Measurements from ENCODE around the gene IPMK.

DNA sequence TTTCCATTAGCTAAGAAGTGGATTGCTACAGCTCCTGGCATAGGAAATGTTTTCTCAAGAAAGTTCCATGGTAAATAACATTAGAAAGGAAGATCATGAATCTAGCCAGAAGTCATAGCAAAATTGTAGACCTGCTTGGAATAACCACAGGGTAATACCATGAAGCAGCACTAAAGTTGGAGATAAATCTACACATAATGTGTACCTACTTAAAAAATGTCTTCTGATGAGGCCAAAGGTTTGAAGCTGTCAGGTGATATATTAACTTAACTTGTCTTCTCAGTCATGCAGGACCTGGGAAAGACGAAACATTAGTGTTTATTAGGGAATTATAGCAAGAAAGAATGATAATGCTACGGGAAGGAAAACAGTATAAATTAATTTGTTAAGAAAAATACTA, 7.6 kb upstream of the IPMK start:
- TF ChIP-seq, protein P1, sequence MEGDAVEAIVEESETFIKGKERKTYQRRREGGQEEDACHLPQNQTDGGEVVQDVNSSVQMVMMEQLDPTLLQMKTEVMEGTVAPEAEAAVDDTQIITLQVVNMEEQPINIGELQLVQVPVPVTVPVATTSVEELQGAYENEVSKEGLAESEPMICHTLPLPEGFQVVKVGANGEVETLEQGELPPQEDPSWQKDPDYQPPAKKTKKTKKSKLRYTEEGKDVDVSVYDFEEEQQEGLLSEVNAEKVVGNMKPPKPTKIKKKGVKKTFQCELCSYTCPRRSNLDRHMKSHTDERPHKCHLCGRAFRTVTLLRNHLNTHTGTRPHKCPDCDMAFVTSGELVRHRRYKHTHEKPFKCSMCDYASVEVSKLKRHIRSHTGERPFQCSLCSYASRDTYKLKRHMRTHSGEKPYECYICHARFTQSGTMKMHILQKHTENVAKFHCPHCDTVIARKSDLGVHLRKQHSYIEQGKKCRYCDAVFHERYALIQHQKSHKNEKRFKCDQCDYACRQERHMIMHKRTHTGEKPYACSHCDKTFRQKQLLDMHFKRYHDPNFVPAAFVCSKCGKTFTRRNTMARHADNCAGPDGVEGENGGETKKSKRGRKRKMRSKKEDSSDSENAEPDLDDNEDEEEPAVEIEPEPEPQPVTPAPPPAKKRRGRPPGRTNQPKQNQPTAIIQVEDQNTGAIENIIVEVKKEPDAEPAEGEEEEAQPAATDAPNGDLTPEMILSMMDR (IDR thresholded peaks at IDR 0.05): no peak
- no peak for TF ChIP-seq POLR2A (IDR thresholded peaks at IDR 0.05)
